ENCODE results near the gene BTBD1. TPM values are rescaled to one million over a fixed set of nuclear protein-coding genes. Genes with fewer than 3 reads are reported as not detected.
A peak's percentile ranks its signal among the peaks of the same experiment; 100 is the strongest.

BTBD1 gene
- total RNA-seq, 2 donors from 2014 or later, result 46.1 to 63.8 TPM

- no peak for ATAC-seq (replicated peaks)
- H3K4me1 Mint-ChIP-seq, result peaks cover 4% of the 10 kb centered on the region
- H3K27ac Mint-ChIP-seq, result no peak overlapping the region
- no peaks in the 10 kb centered on the region for H3K9me3 Mint-ChIP-seq
- H3K36me3 Mint-ChIP-seq (ENCODE audit: low read depth), result no peaks in the 10 kb centered on the region
- no peak overlapping the region for H3K4me3 Mint-ChIP-seq
- H3K27me3 Mint-ChIP-seq, result no peaks in the 10 kb centered on the region
Measured at GRCh38 chr15:82977076-82977475, 90.0 kb downstream of the BTBD1 start.

- H3K4me1 Mint-ChIP-seq, result no peaks in the 10 kb centered on the region
- H3K36me3 Mint-ChIP-seq (ENCODE audit: low read depth), result no peaks in the 10 kb centered on the region
- H3K27me3 Mint-ChIP-seq, result no peaks in the 10 kb centered on the region
- no peak overlapping the region for H3K27ac Mint-ChIP-seq
- no peak for ATAC-seq (replicated peaks)
- H3K9me3 Mint-ChIP-seq, result no peaks in the 10 kb centered on the region
- no peak overlapping the region for H3K4me3 Mint-ChIP-seq
Measured at GRCh38 chr15:82972990-82973389, 94.1 kb downstream of the BTBD1 start.

- H3K9me3 Mint-ChIP-seq, result no peaks in the 10 kb centered on the region
- H3K36me3 Mint-ChIP-seq (ENCODE audit: low read depth), result no peaks in the 10 kb centered on the region
- H3K27me3 Mint-ChIP-seq, result no peaks in the 10 kb centered on the region
- no peak overlapping the region for H3K27ac Mint-ChIP-seq
- ATAC-seq (replicated peaks), result no peak
- no peak overlapping the region for H3K4me3 Mint-ChIP-seq
- H3K4me1 Mint-ChIP-seq, result no peaks in the 10 kb centered on the region
Measured at GRCh38 chr15:82971218-82971984, 95.7 kb downstream of the BTBD1 start.

GRCh38 chr15:82970696-82971095, 96.4 kb downstream of the BTBD1 start:
- H3K4me3 Mint-ChIP-seq, result no peak overlapping the region
- H3K36me3 Mint-ChIP-seq (ENCODE audit: low read depth), result no peaks in the 10 kb centered on the region
- ATAC-seq (replicated peaks), result no peak
- no peaks in the 10 kb centered on the region for H3K27me3 Mint-ChIP-seq
- H3K4me1 Mint-ChIP-seq, result no peaks in the 10 kb centered on the region
- H3K27ac Mint-ChIP-seq, result no peak overlapping the region
- H3K9me3 Mint-ChIP-seq, result no peaks in the 10 kb centered on the region

- Mint-ChIP-seq H3K27ac (no peak overlapping the region), H3K36me3 (ENCODE audit: low read depth) (no peaks in the 10 kb centered on the region), H3K4me3 (no peak overlapping the region), H3K4me1 (no peaks in the 10 kb centered on the region), H3K9me3 (no peaks in the 10 kb centered on the region), H3K27me3 (no peaks in the 10 kb centered on the region)
- ATAC-seq (replicated peaks), result no peak
Measured at GRCh38 chr15:82970078-82970686, 96.9 kb downstream of the BTBD1 start.

- H3K27me3 Mint-ChIP-seq, result no peaks in the 10 kb centered on the region
- no peak for ATAC-seq (replicated peaks)
- no peak overlapping the region for H3K27ac Mint-ChIP-seq
- H3K9me3 Mint-ChIP-seq, result no peaks in the 10 kb centered on the region
- H3K36me3 Mint-ChIP-seq (ENCODE audit: low read depth), result no peaks in the 10 kb centered on the region
- no peak overlapping the region for H3K4me3 Mint-ChIP-seq
- H3K4me1 Mint-ChIP-seq, result no peaks in the 10 kb centered on the region
Measured at GRCh38 chr15:82969353-82969752, 97.7 kb downstream of the BTBD1 start.

- Mint-ChIP-seq H3K36me3 (ENCODE audit: low read depth) (no peaks in the 10 kb centered on the region), H3K27me3 (no peaks in the 10 kb centered on the region), H3K9me3 (no peaks in the 10 kb centered on the region), H3K4me1 (no peaks in the 10 kb centered on the region), H3K4me3 (no peak overlapping the region), H3K27ac (no peak overlapping the region)
- no peak for ATAC-seq (replicated peaks)
Measured at GRCh38 chr15:82968066-82968465, 99.0 kb downstream of the BTBD1 start.

- H3K36me3 Mint-ChIP-seq (ENCODE audit: low read depth), result no peaks in the 10 kb centered on the region
- no peak overlapping the region for H3K4me3 Mint-ChIP-seq
- no peaks in the 10 kb centered on the region for H3K9me3 Mint-ChIP-seq
- no peak overlapping the region for H3K27ac Mint-ChIP-seq
- no peaks in the 10 kb centered on the region for H3K4me1 Mint-ChIP-seq
- ATAC-seq (replicated peaks), result peak; percentile 93
- H3K27me3 Mint-ChIP-seq, result no peaks in the 10 kb centered on the region
Measured at GRCh38 chr15:82966671-82967071, 100.4 kb downstream of the BTBD1 start.

Other genes starting within 250 kb of the BTBD1 start
- 1 to 10 TPM; 6.2 to 8.7 TPM for gene HOMER2, start 114.5 kb downstream of the BTBD1 start, total RNA-seq
- 10 to 100 TPM; 19.2 to 25.4 TPM for gene RAMAC, start 81.0 kb downstream of the BTBD1 start, total RNA-seq
- 10 to 100 TPM; 13.5 to 18.0 TPM for gene C15orf40, start 55.6 kb downstream of the BTBD1 start, total RNA-seq
- under 1 TPM; 0.54 to 0.61 TPM for gene TM6SF1, start 40.4 kb upstream of the BTBD1 start, total RNA-seq
- 10 to 100 TPM; 11.1 to 44.7 TPM for gene HDGFL3, start 140.6 kb upstream of the BTBD1 start, total RNA-seq
- not detected for gene BNC1, start 217.4 kb upstream of the BTBD1 start, total RNA-seq